HUDEP-2 (cell line): ENCODE results near the gene PIGU.
A peak's percentile ranks its signal among the peaks of the same experiment; 100 is the strongest.
"Not testable (repeated sequence)": the region's sequence is repeated elsewhere in the genome, so short reads cannot be mapped to it uniquely, and the experiment has no call there.

Source experiments
- DNase-seq, 76 experiments: peaks; one replicate each; lab custom pipeline; 2025; ENCODE audit not compliant: unreplicated experiment in 76 of 76; lab: John Stamatoyannopoulos, UW

The PIGU gene

GRCh38 chr20:34537651-34538050 lies 139.2 kb downstream of the PIGU start:
- no peak for DNase-seq

DNA sequence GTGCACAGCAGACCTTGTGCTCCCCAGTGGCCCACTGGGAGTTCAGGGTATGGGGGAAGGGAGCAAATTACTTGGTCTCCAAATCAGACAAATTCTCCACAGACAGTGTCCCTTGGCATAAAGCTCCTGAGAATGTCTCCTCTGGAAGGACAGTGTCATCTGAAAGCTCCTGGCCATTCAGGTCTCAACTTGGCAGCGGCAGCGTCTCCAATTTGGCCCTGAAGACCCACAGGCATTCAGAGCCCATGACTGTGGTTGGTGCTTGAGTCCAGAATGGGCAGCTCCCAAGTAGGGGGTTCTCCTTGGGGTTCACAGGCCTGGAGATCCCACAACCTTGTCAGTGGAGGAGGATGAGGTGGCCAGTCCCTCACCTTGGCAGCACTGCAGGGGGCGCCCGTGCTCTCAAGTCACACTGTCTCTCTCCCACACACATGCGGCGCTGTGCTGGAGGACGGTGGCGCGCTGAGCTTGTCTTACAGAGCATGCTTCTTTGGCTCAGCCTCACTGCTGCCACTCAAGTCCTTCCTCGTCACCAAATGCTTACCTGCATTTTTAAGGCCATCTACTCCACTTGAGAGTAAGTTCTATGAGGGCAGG lies 140.0 kb downstream of the PIGU start:
- peak in 37 of 76 experiments; percentile 3 to 52 (median 25) for DNase-seq

- no peak for DNase-seq
These were observed 141.0 kb downstream of the PIGU start for GRCh38 chr20:34535857-34536256.

GRCh38 chr20:34535301-34535840 lies 141.5 kb downstream of the PIGU start:
- no peak for DNase-seq

- no peak for DNase-seq
These were observed 142.3 kb downstream of the PIGU start for GRCh38 chr20:34534391-34535165.

- DNase-seq: no peak
These were observed 144.1 kb downstream of the PIGU start for GRCh38 chr20:34532756-34533155.

GRCh38 chr20:34532320-34532719 lies 144.6 kb downstream of the PIGU start:
- DNase-seq: no peak

- no peak for DNase-seq
These were observed 145.2 kb downstream of the PIGU start for GRCh38 chr20:34531608-34532265.

DNA sequence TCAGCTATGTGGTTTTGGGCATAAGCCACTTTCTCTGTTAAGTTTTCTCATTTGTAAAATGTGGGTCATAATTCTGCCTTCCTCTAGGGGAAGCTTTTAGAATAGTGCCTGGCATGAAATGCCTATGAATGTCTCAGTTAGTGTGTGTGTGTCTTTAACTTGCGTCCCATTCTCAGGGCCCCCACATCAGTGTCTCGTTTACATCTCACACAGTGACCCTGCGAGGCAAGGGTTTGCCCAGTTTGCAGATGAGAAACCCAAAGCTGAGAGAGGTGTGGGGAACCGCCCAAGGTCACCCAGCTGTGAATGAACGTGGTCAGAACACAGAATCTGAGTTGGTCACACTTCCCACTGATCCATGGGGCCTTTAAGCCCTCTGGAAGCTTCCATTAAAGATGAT lies 146.6 kb downstream of the PIGU start:
- no peak for DNase-seq

DNA sequence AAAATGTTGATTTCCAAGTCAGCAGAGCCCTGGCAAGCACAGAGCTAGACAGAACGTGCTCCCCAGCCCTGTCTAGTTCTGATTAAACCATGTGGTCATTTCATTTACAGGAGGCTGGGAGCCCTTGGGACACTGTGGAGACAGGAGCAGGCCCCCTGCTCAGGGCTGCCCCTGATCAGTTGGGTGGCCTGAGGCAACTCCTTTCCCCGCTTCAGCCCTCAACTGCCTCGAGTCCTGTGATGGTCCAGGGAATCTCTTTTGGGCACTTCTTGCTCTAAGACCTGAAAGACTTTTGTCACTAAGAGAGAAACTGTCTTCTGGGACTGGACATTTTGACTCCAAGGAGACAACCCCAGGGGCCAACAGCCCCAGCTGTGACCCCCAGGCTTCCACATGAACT lies 147.2 kb downstream of the PIGU start:
- DNase-seq: no peak

DNA sequence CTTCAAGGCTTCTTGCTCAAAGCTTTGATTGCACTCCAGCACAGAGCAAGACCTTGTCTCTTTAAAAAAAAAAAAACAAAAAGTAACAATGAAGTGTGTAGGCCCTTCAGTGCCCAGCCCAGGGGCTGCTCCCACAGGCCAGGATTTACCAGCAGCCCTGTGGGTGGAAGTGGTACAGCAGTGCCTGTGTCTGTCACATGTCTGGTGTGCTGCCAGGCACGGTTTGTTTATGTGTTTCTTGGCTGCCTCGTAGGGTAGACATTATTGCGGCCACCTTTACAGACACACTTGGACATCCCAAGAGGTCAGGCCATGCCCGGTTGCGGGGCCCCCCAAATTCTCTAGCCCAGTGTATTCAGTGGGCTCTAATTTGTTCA lies 148.0 kb downstream of the PIGU start:
- DNase-seq: no peak

GRCh38 chr20:34527016-34527415 lies 149.9 kb downstream of the PIGU start:
- DNase-seq: no peak

DNA sequence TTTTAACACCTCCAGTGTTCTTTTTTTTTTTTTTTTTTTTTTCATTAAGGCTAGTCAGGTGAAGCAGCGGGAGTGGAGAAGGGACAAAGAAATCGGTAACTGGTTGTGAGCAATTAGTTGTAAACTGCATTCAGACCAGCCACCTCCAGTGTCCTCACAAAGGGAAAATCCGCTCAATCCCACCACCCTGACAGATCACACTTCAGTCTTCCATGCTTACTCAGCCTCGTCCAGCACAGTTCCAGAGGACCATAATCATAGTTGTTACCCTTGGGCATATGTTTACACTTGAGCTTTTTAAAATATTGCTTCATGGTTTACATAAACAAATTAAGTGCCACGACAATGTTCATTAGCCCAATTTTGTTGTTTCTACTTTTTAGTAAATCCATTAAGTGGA lies 150.4 kb downstream of the PIGU start:
- DNase-seq: no peak

GRCh38 chr20:34525709-34526416 lies 151.0 kb downstream of the PIGU start:
- peak in 47 of 76 experiments; percentile 1 to 68 (median 32) for DNase-seq

- no peak for DNase-seq
These were observed 151.6 kb downstream of the PIGU start for GRCh38 chr20:34525342-34525708.

DNA sequence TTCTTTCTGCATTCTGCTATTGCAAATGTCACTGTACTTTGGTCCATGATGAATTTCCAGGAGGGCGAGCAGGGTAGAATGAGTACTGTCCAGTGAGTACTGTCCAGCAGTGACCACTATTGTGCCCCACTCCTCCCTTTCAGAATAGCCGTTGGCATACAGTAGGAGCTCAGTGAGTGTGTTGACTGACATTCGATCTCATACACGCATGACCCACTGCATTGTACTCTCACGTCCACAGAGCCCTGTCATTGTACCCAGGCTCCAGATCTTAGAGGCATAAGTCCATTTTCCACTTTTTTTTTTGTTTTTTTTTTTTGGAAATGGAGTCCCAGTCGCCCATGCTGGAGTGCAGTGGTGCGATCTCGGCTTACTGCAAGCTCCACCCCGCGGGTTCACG lies 152.5 kb downstream of the PIGU start:
- DNase-seq: no peak

GRCh38 chr20:34522969-34523871 lies 153.7 kb downstream of the PIGU start:
- peak in 32 of 76 experiments; percentile 3 to 56 (median 20) for DNase-seq

DNA sequence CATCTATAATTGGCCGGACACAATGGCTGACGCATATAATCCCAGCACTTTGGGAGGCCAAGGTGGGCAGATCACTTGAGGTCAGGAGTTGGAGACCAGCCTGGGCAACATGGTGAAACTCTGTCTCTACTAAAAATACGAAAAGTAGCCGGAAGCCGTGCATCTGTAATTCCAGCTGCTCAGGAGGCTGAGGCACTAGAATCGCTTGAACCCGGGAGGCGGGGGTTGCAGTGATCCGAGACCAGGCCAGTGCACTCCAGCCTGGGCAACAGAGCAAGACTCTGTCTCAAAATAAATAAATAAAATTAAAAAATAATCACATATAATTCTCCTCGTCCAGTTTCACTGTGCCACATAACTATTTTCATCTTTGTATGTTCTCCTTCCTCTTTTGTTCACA lies 157.1 kb downstream of the PIGU start:
- DNase-seq: not testable (repeated sequence)

DNA sequence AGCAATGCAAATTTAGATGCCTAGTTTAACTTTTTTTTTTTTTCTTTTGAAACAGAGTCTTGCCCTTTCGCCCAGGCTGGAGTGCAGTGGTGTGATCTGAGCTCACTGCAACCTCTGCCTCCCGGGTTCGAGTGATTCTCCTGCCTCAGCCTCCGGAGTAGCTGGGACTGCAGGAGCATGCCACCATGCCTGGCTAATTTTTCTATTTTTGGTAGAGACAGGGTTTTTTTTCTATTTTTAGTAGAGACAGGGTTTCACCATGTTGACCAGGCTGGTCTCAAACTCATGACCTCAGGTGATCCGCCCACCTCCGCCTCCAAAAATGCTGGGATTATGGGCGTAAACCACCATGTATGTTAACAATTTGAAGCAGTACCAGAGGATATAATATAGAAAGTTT lies 158.0 kb downstream of the PIGU start:
- DNase-seq: not testable (repeated sequence)

- no peak for DNase-seq
These were observed 159.8 kb downstream of the PIGU start for GRCh38 chr20:34517114-34517505.
